Body of pancreas (tissue), 4 donors: Measurements from ENCODE around the gene GJB3.

Experiments
- POLR2A ChIP-seq, 3 donors: fragments of 450-650 bp; IDR thresholded peaks; one replicate each; pipeline ENCODE4 v1.6.1; 2016; ENCODE audit warnings: antibody characterized with exemption in 3 of 3, mild to moderate bottlenecking in 2 of 3
- TF ChIP-seq, protein P1 (sequence below), 7 experiments: fragments of 450-650 bp in 4 of 7; fragments of 200-600 bp in 3 of 7; sonication (generic) in 3 of 7; IDR thresholded peaks; one replicate each; pipeline ENCODE4 v1.5.1; 2016 to 2019; ENCODE audit warnings: antibody characterized with exemption in 7 of 7

DNA sequence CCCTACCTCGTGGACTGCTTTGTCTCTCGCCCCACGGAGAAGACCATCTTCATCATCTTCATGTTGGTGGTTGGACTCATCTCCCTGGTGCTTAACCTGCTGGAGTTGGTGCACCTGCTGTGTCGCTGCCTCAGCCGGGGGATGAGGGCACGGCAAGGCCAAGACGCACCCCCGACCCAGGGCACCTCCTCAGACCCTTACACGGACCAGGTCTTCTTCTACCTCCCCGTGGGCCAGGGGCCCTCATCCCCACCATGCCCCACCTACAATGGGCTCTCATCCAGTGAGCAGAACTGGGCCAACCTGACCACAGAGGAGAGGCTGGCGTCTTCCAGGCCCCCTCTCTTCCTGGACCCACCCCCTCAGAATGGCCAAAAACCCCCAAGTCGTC lies 13.8 kb downstream of the GJB3 start:
- TF ChIP-seq, protein P1, sequence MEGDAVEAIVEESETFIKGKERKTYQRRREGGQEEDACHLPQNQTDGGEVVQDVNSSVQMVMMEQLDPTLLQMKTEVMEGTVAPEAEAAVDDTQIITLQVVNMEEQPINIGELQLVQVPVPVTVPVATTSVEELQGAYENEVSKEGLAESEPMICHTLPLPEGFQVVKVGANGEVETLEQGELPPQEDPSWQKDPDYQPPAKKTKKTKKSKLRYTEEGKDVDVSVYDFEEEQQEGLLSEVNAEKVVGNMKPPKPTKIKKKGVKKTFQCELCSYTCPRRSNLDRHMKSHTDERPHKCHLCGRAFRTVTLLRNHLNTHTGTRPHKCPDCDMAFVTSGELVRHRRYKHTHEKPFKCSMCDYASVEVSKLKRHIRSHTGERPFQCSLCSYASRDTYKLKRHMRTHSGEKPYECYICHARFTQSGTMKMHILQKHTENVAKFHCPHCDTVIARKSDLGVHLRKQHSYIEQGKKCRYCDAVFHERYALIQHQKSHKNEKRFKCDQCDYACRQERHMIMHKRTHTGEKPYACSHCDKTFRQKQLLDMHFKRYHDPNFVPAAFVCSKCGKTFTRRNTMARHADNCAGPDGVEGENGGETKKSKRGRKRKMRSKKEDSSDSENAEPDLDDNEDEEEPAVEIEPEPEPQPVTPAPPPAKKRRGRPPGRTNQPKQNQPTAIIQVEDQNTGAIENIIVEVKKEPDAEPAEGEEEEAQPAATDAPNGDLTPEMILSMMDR (IDR thresholded peaks at IDR 0.05): no peak
- no peak for TF ChIP-seq POLR2A (IDR thresholded peaks at IDR 0.05)
